HG03520 (cell line): ENCODE measurements around the gene NRSN1.

Experiments used
- ATAC-seq: cut with Tn5 transposase; IDR thresholded peaks from one replicate; pipeline ENCODE4 v1.9.1; 2021; ENCODE audit warnings: mild to moderate bottlenecking, moderate library complexity; ENCODE audit not compliant: unreplicated experiment

NRSN1 gene

GRCh38 chr6:24125980-24126379, at the start of gene NRSN1:
NRSN1 (plus strand) TSS chr6:24126215; CDS start chr6:24134328, 8,113 bp downstream.
- ATAC-seq = no peak

GRCh38 chr6:24078200-24078599, 47.8 kb upstream of the NRSN1 start:
- no peak for ATAC-seq

GRCh38 chr6:24079076-24079475, 46.9 kb upstream of the NRSN1 start:
- no peak for ATAC-seq

GRCh38 chr6:24080711-24081110, 45.3 kb upstream of the NRSN1 start:
- no peak for ATAC-seq

GRCh38 chr6:24089736-24090135, 36.3 kb upstream of the NRSN1 start:
- ATAC-seq = no peak

- ATAC-seq = no peak
Observed at GRCh38 chr6:24092407-24092806, 33.6 kb upstream of the NRSN1 start.

GRCh38 chr6:24093381-24093780, 32.6 kb upstream of the NRSN1 start:
- ATAC-seq = no peak

- no peak for ATAC-seq
Observed at GRCh38 chr6:24099181-24099580, 26.8 kb upstream of the NRSN1 start.

GRCh38 chr6:24100024-24100769, 25.8 kb upstream of the NRSN1 start:
- ATAC-seq = no peak

GRCh38 chr6:24100770-24101155, 25.3 kb upstream of the NRSN1 start:
- no peak for ATAC-seq

- no peak for ATAC-seq
Observed at GRCh38 chr6:24105191-24105590, 20.8 kb upstream of the NRSN1 start.

- no peak for ATAC-seq
Observed at GRCh38 chr6:24106291-24106690, 19.7 kb upstream of the NRSN1 start.

GRCh38 chr6:24107294-24107693, 18.7 kb upstream of the NRSN1 start:
- no peak for ATAC-seq

- ATAC-seq = no peak
Observed at GRCh38 chr6:24108056-24108455, 18.0 kb upstream of the NRSN1 start.

- no peak for ATAC-seq
Observed at GRCh38 chr6:24110417-24110816, 15.6 kb upstream of the NRSN1 start.

- ATAC-seq = no peak
Observed at GRCh38 chr6:24113891-24114290, 12.1 kb upstream of the NRSN1 start.

GRCh38 chr6:24117021-24117420, 9.0 kb upstream of the NRSN1 start:
- no peak for ATAC-seq

GRCh38 chr6:24122139-24122538, 3.9 kb upstream of the NRSN1 start:
- ATAC-seq = no peak

- no peak for ATAC-seq
Observed at GRCh38 chr6:24126586-24127192, 674 bp downstream of the NRSN1 start.

GRCh38 chr6:24127316-24127715, 1.3 kb downstream of the NRSN1 start:
- no peak for ATAC-seq

GRCh38 chr6:24131751-24132150, 5.7 kb downstream of the NRSN1 start:
- ATAC-seq = no peak

- no peak for ATAC-seq
Observed at GRCh38 chr6:24139080-24139479, 13.1 kb downstream of the NRSN1 start.

GRCh38 chr6:24139639-24140038, 13.6 kb downstream of the NRSN1 start:
- ATAC-seq = no peak
